Right lobe of liver (tissue), 6 donors: ENCODE data around the gene HACD3. TPM values are rescaled to one million over a fixed set of nuclear protein-coding genes. Genes with fewer than 3 reads are reported as not detected.

ENCODE experiments used
- ATAC-seq, 4 donors: fragments of 200-7000 bp; cut with Tn5 transposase; one replicate each; pipeline ENCODE4 v1.9.1; 2020; ENCODE audit warnings: mild to moderate bottlenecking in 4 of 4, moderate library complexity in 4 of 4
- DNase-seq, 3 donors: peaks; one replicate each; pipeline ENCODE4 v3.0.0-alpha.2; 2020
- H3K27ac ChIP-seq, 3 donors: fragments of 200-600 bp; one replicate each; pipeline ENCODE4 v1.8.0; 2022
- H3K27me3 ChIP-seq, 2 donors: fragments of 200-600 bp; one replicate each; pipeline ENCODE4 v1.8.0; 2022
- H3K36me3 ChIP-seq, 4 donors: fragments of 200-600 bp; sonication (generic) in 1 of 4; one replicate each; pipeline versions ENCODE4 v1.5.1 to v1.8.0; 2017 to 2022; ENCODE audit warnings: control low read depth in 1 of 4
- H3K4me1 ChIP-seq, 4 donors: fragments of 200-600 bp; sonication (generic) in 1 of 4; one replicate each; pipeline versions ENCODE4 v1.5.1 to v1.8.0; 2017 to 2022; ENCODE audit warnings: control low read depth in 1 of 4
- H3K4me3 ChIP-seq, 3 donors: fragments of 200-600 bp; one replicate each; pipeline ENCODE4 v1.8.0; 2022
- H3K9me3 ChIP-seq, 4 donors: fragments of 200-600 bp; sonication (generic) in 1 of 4; one replicate each; pipeline versions ENCODE4 v1.5.1 to v1.8.0; 2017 to 2022; ENCODE audit warnings: control low read depth in 1 of 4
- POLR2A ChIP-seq: fragments of 450-650 bp; IDR thresholded peaks from one replicate; pipeline ENCODE4 v1.6.1; 2017; ENCODE audit warnings: antibody characterized with exemption, mild to moderate bottlenecking
- WGBS: methylation state at CpG from one replicate; pipeline ENCODE4 v1.1.6; 2018; ENCODE audit warnings: low coverage, low lambda C conversion rate; ENCODE audit not compliant: insufficient coverage; ENCODE audit errors: missing lambda C conversion rate; 5-methylcytosine and 5-hydroxymethylcytosine counted together
- intact Hi-C, 2 donors: fragments of 100-400 bp; cut with DNase I; formaldehyde crosslinking; loops; one replicate each; pipeline versions ENCODE4 v1.11.2 to v1.14.1; 2022
- total RNA-seq, 6 experiments: library from RNA; depleted of rRNA in 2 of 6; stranded (reverse); fragments of >200 nt in 2 of 6; fragmentation: NEBNext Ultra II Directional in 3 of 6; extraction: Animal tissue kit (Norgen Biotek cat#: 25700) in 3 of 6; gene quantifications; one replicate each; pipeline versions ENCODE4 v1.1.0 to v1.2.4, GENCODE V29; 2016 to 2023
- TF ChIP-seq, protein P1 (sequence below), 4 donors: fragments of 200-600 bp in 3 of 4; fragments of 450-650 bp in 1 of 4; IDR thresholded peaks; one replicate each; pipeline versions ENCODE4 v1.5.1 to v1.8.0; 2016 to 2022; ENCODE audit warnings: antibody characterized with exemption in 4 of 4, mild to moderate bottlenecking in 2 of 4
- donor health status: DM: no; HTN: yes; CAD: no.
- donor health status: DM: no; HTN: no; CAD: no.
- donor health status: DM: no; HTN: no; CAD: no.
- donor health status: DM: no; HTN: yes; CAD: no.
- donor health status: DM: no; HTN: yes; CAD: no.

Gene HACD3
- total RNA-seq, 6 experiments from 2014 or later, result 48.7 to 73.9 (median 61.7) TPM

DNA sequence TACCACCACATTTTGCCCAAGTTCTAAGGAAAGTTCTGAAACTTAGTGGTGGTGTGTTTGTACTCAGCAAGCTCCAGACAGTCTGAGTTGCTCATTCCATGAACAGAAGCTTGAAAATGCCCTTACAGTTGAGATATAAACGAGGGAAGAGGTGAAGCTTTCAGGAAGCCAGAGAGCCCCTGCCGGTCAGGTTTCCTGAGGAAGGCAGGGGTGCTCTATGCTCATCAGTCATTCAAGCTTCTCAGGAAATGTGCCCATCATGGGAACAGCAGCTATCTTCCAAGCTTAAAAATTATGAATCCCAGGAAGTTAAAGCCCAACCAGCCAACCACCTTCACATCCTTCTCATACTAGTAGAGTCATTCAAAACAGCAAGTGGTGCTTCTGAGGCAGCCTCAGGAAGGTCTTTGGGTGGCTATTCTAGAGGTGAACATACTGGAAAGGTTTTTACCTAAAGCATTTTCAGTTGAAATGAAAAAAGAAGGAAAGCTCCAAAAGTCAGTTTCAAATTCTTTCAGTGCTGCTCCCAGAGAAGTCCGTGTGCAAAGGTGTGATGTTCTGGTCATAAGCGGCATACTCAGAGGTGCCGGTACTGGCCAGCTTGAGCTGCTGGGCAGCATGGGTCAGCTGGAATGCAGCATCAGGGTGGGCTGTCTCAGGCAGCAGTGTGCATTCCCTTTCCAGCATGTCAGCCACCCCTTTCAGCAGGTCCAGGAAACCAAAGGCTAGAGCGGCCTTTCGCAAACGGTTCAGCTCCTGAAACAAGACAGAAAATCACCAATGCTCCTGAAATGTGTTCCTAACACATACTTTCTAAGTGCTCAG, 48.9 kb downstream of the HACD3 start:
- no peak for TF ChIP-seq POLR2A
- TF ChIP-seq, protein P1, sequence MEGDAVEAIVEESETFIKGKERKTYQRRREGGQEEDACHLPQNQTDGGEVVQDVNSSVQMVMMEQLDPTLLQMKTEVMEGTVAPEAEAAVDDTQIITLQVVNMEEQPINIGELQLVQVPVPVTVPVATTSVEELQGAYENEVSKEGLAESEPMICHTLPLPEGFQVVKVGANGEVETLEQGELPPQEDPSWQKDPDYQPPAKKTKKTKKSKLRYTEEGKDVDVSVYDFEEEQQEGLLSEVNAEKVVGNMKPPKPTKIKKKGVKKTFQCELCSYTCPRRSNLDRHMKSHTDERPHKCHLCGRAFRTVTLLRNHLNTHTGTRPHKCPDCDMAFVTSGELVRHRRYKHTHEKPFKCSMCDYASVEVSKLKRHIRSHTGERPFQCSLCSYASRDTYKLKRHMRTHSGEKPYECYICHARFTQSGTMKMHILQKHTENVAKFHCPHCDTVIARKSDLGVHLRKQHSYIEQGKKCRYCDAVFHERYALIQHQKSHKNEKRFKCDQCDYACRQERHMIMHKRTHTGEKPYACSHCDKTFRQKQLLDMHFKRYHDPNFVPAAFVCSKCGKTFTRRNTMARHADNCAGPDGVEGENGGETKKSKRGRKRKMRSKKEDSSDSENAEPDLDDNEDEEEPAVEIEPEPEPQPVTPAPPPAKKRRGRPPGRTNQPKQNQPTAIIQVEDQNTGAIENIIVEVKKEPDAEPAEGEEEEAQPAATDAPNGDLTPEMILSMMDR (IDR thresholded peaks at IDR 0.05), result no peak
- Histone ChIP-seq H3K4me1 (no peaks in the 10 kb centered on the region), H3K4me3 (no peak overlapping the region), H3K36me3 (peaks cover 0 to 27% (median 9%) of the 10 kb centered on the region in 4 donors), H3K27me3 (no peaks in the 10 kb centered on the region), H3K9me3 (no peaks in the 10 kb centered on the region), H3K27ac (no peak overlapping the region)
- intact Hi-C loops, result no loop called here
- ATAC-seq (no peak), DNase-seq (no peak)
- WGBS, result 82% methylated on average over 8 of the region's 8 CpGs

DNA sequence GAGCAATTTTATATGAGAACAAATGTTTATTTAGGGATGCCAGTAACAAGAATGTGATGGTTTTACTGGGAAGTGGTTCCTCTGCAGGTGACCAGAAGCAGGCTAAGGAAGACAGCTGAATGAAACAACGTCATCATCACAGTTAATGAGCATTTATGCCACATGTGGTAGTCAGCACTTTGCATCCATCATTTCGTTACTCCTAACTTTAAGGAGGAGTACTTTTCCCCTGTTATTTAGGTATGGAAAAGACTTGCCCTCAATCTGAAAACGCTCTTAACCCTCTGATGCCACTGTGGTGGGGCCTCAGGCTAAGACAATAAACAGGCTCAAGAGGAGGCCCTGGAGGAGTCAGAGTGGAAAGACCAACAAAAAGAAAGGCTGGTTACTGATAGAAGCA, 49.5 kb downstream of the HACD3 start:
- WGBS, result 86% methylated on average over 2 of the region's 3 CpGs
- ATAC-seq (no peak), DNase-seq (no peak)
- TF ChIP-seq, protein P1 (IDR thresholded peaks at IDR 0.05), result no peak
- TF ChIP-seq POLR2A, result no peak
- Histone ChIP-seq H3K36me3 (peaks cover 0 to 33% (median 10%) of the 10 kb centered on the region in 4 donors), H3K27ac (no peak overlapping the region), H3K27me3 (no peaks in the 10 kb centered on the region), H3K9me3 (no peaks in the 10 kb centered on the region), H3K4me3 (no peak overlapping the region), H3K4me1 (no peaks in the 10 kb centered on the region)
- intact Hi-C loops, result no loop called here

DNA sequence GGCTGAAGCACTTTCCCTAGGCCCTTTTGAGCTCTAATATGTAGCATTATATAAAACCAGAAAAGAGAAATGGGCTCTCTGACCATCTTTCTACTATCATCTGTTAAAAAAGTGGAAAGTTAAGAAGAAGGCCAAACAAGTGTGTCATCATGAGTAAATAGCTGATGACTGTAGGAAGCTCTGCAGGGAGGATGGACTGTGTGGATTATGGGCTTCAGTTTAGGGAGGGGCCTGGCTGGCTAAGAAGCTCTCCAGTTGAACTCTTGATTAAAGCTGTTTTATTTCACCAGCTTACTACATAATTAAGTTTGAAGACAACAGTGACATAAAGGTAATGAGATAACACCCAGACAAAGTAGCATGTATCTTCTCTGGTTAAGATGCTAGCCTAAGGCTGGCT, 50.0 kb downstream of the HACD3 start:
- no peak overlapping the region for H3K4me3 ChIP-seq
- H3K36me3 ChIP-seq, result peaks cover 0 to 38% (median 10%) of the 10 kb centered on the region in 4 donors
- H3K9me3 ChIP-seq, result no peaks in the 10 kb centered on the region
- TF ChIP-seq POLR2A, result no peak
- TF ChIP-seq, protein P1 (IDR thresholded peaks at IDR 0.05), result no peak
- H3K4me1 ChIP-seq, result no peaks in the 10 kb centered on the region
- intact Hi-C loops, result no loop called here
- ATAC-seq, result peak in 1 of 4 donors; percentile 45
- H3K27me3 ChIP-seq, result no peaks in the 10 kb centered on the region
- no peak overlapping the region for H3K27ac ChIP-seq
- no peak for DNase-seq

DNA sequence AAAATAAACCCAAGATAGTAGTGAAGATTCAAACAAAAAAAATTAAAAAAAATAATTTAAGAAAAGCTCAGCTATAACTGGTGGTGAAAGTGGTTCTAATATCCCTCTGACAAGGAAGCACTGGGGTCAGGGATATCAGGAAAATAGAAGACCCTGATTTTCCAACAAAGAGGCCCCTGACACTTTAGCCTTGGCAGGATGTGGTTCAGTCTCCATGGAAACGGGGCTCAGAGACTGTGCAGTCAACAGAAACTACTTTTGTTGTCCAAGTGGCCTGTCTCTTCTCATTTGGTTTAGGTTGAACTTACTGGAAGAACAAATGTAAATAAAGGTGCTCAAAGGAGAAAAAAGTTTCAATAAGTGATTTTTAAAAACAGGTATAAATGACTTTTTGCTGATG, 53.4 kb downstream of the HACD3 start:
- H3K4me3 ChIP-seq, result no peak overlapping the region
- TF ChIP-seq, protein P1 (IDR thresholded peaks at IDR 0.05), result no peak
- H3K9me3 ChIP-seq, result no peaks in the 10 kb centered on the region
- H3K27me3 ChIP-seq, result no peaks in the 10 kb centered on the region
- H3K36me3 ChIP-seq, result peaks cover 0 to 63% (median 10%) of the 10 kb centered on the region in 4 donors
- intact Hi-C loops, result no loop called here
- DNase-seq, result no peak
- peak; percentile 28 to 60 (median 44) for ATAC-seq
- 20% methylated on average over 1 of the region's 1 CpG for WGBS
- no peaks in the 10 kb centered on the region for H3K4me1 ChIP-seq
- H3K27ac ChIP-seq, result no peak overlapping the region
